Ovary (tissue), 3 donors: ENCODE measurements around the gene MIB1.

ENCODE experiments used
- POLR2A ChIP-seq: fragments of 450-650 bp; IDR thresholded peaks from one replicate; pipeline ENCODE4 v1.6.1; 2017; ENCODE audit warnings: antibody characterized with exemption, mild to moderate bottlenecking, moderate library complexity
- TF ChIP-seq, protein P1 (sequence below), 3 donors: fragments of 450-650 bp in 2 of 3; fragments of 200-600 bp in 1 of 3; IDR thresholded peaks; one replicate each; pipeline versions ENCODE4 v1.5.1 to v1.8.0; 2016 to 2022; ENCODE audit warnings: antibody characterized with exemption in 3 of 3, mild to moderate bottlenecking in 1 of 3
- donor health status: DM: no; HTN: no; CAD: no.

GRCh38 chr18:21897811-21898210 is 157.2 kb downstream of the MIB1 start:
- TF ChIP-seq, protein P1, sequence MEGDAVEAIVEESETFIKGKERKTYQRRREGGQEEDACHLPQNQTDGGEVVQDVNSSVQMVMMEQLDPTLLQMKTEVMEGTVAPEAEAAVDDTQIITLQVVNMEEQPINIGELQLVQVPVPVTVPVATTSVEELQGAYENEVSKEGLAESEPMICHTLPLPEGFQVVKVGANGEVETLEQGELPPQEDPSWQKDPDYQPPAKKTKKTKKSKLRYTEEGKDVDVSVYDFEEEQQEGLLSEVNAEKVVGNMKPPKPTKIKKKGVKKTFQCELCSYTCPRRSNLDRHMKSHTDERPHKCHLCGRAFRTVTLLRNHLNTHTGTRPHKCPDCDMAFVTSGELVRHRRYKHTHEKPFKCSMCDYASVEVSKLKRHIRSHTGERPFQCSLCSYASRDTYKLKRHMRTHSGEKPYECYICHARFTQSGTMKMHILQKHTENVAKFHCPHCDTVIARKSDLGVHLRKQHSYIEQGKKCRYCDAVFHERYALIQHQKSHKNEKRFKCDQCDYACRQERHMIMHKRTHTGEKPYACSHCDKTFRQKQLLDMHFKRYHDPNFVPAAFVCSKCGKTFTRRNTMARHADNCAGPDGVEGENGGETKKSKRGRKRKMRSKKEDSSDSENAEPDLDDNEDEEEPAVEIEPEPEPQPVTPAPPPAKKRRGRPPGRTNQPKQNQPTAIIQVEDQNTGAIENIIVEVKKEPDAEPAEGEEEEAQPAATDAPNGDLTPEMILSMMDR (IDR thresholded peaks at IDR 0.05), result peak; percentile 46 to 63 (median 59)
- TF ChIP-seq POLR2A, result no peak
